Smooth muscle cell (in vitro differentiated cells): ENCODE measurements around the gene RPL15. TPM values are rescaled to one million over a fixed set of nuclear protein-coding genes. Genes with fewer than 3 reads are reported as not detected.

Source experiments
- DNase-seq: peaks from one replicate; lab custom pipeline; 2025; ENCODE audit not compliant: unreplicated experiment; lab: John Stamatoyannopoulos, UW
- H2AFZ ChIP-seq: fragments of 200-600 bp; sonication (generic); 2 replicates; pipeline ENCODE4 v1.6.0; 2016; ENCODE audit warnings: antibody characterized with exemption, low read depth, mild to moderate bottlenecking
- H3F3A ChIP-seq: fragments of 200-600 bp; sonication (generic); 2 replicates; pipeline ENCODE4 v1.6.0; 2017; ENCODE audit warnings: antibody characterized with exemption, low read depth
- H3K27ac ChIP-seq: fragments of 200-600 bp; sonication (generic); 2 replicates; pipeline ENCODE4 v1.5.1; 2016; ENCODE audit warnings: low read depth, mild to moderate bottlenecking
- H3K27me3 ChIP-seq: fragments of 200-600 bp; sonication (generic); 2 replicates; pipeline ENCODE4 v1.6.1; 2016; ENCODE audit warnings: low read depth, mild to moderate bottlenecking
- H3K36me3 ChIP-seq: fragments of 200-600 bp; sonication (generic); 2 replicates; pipeline ENCODE4 v1.5.1; 2016; ENCODE audit warnings: low read depth
- H3K4me1 ChIP-seq: fragments of 200-600 bp; sonication (generic); 2 replicates; pipeline ENCODE4 v1.5.1; 2016; ENCODE audit warnings: low read depth
- H3K4me2 ChIP-seq: fragments of 200-600 bp; sonication (generic); 2 replicates; pipeline ENCODE4 v1.6.0; 2016; ENCODE audit warnings: mild to moderate bottlenecking
- H3K4me3 ChIP-seq: fragments of 200-600 bp; sonication (generic); 2 replicates; pipeline ENCODE4 v1.5.1; 2016; ENCODE audit warnings: mild to moderate bottlenecking
- H3K79me2 ChIP-seq: fragments of 200-600 bp; sonication (generic); 2 replicates; pipeline ENCODE4 v1.6.0; 2016; ENCODE audit warnings: low read depth, mild to moderate bottlenecking
- H3K9ac ChIP-seq: fragments of 200-600 bp; sonication (generic); 2 replicates; pipeline ENCODE4 v1.6.0; 2016; ENCODE audit warnings: low read depth
- H3K9me3 ChIP-seq: fragments of 200-600 bp; sonication (generic); replicated peaks from 2 replicates; pipeline ENCODE4 v1.5.1; 2016; ENCODE audit warnings: low read depth
- H4K20me1 ChIP-seq: fragments of 200-600 bp; sonication (generic); 2 replicates; pipeline ENCODE4 v1.6.0; 2016; ENCODE audit warnings: low read depth
- CTCF ChIP-seq: fragments of 200-600 bp; sonication (generic); IDR thresholded peaks from 2 replicates; pipeline ENCODE4 v1.5.1; 2017; ENCODE audit warnings: borderline replicate concordance, mild to moderate bottlenecking, antibody characterized with exemption; ENCODE audit not compliant: insufficient read depth, poor library complexity, severe bottlenecking
- WGBS: methylation state at CpG from one replicate; pipeline ENCODE4 v1.1.7; 2016; ENCODE audit warnings: low lambda C conversion rate; 5-methylcytosine and 5-hydroxymethylcytosine counted together
- polyA plus RNA-seq: library from polyadenylated mRNA; unstranded; fragments of >200 nt; fragmentation: Nextera tagmentation; extraction: Ambion mirVana; gene quantifications from 2 replicates; pipeline ENCODE4 v1.2.1, GENCODE V29; 2016
- total RNA-seq: library from RNA; depleted of rRNA; stranded (reverse); fragments of >200 nt; gene quantifications from 2 replicates; pipeline ENCODE4 v1.2.3, GENCODE V29; 2014

The RPL15 gene
- total and polyA plus RNA-seq, 2 experiments from 2014 or later = 1,471 to 2,505 TPM

GRCh38 chr3:23960649-23961048, 43.7 kb downstream of the RPL15 start:
- H3F3A ChIP-seq = peaks cover 8% of the 10 kb centered on the region
- H3K27ac ChIP-seq = peak overlapping the region; percentile 67
- H3K4me3 ChIP-seq = no peak overlapping the region
- H3K79me2 ChIP-seq = peaks cover 9% of the 10 kb centered on the region
- no peaks in the 10 kb centered on the region for H3K36me3 ChIP-seq
- peaks cover 65% of the 10 kb centered on the region for H4K20me1 ChIP-seq
- no peak overlapping the region for H3K9ac ChIP-seq
- H3K27me3 ChIP-seq = no peaks in the 10 kb centered on the region
- no peak overlapping the region for H2AFZ ChIP-seq
- WGBS = 69% methylated on average over 1 of the region's 1 CpG
- no peak for TF ChIP-seq CTCF
- no peaks in the 10 kb centered on the region for H3K9me3 ChIP-seq
- no peaks in the 10 kb centered on the region for H3K4me1 ChIP-seq
- no peak for DNase-seq
- H3K4me2 ChIP-seq = no peak overlapping the region

GRCh38 chr3:23961066-23961465, 44.1 kb downstream of the RPL15 start:
- H3K27ac ChIP-seq = peak overlapping the region; percentile 67
- 100% methylated on average over 1 of the region's 1 CpG for WGBS
- H3K27me3 ChIP-seq = no peaks in the 10 kb centered on the region
- no peak overlapping the region for H3K4me3 ChIP-seq
- peaks cover 9% of the 10 kb centered on the region for H3K79me2 ChIP-seq
- H2AFZ ChIP-seq = no peak overlapping the region
- no peak for TF ChIP-seq CTCF
- no peaks in the 10 kb centered on the region for H3K9me3 ChIP-seq
- peaks cover 8% of the 10 kb centered on the region for H3F3A ChIP-seq
- H3K4me1 ChIP-seq = no peaks in the 10 kb centered on the region
- no peak overlapping the region for H3K4me2 ChIP-seq
- no peak overlapping the region for H3K9ac ChIP-seq
- H4K20me1 ChIP-seq = peaks cover 61% of the 10 kb centered on the region
- no peaks in the 10 kb centered on the region for H3K36me3 ChIP-seq
- DNase-seq = no peak

- Histone ChIP-seq H3K27me3 (no peaks in the 10 kb centered on the region), H3K36me3 (no peaks in the 10 kb centered on the region), H3K4me2 (no peak overlapping the region), H3K9me3 (no peaks in the 10 kb centered on the region), H2AFZ (no peak overlapping the region), H3K4me1 (no peaks in the 10 kb centered on the region), H3K9ac (no peak overlapping the region), H3K79me2 (peaks cover 2% of the 10 kb centered on the region), H3K4me3 (no peak overlapping the region), H3F3A (peaks cover 8% of the 10 kb centered on the region), H3K27ac (no peak overlapping the region), H4K20me1 (peaks cover 61% of the 10 kb centered on the region)
- WGBS = 97% methylated on average over 5 of the region's 5 CpGs
- no peak for TF ChIP-seq CTCF
- no peak for DNase-seq
Observed at GRCh38 chr3:23961913-23962312, 45.0 kb downstream of the RPL15 start.

GRCh38 chr3:23964537-23965235, 47.8 kb downstream of the RPL15 start:
- TF ChIP-seq CTCF = no peak
- Histone ChIP-seq H3K4me3 (no peak overlapping the region), H3K9ac (no peak overlapping the region), H3K9me3 (no peaks in the 10 kb centered on the region), H3K27ac (no peak overlapping the region), H4K20me1 (peaks cover 49% of the 10 kb centered on the region), H3F3A (peaks cover 8% of the 10 kb centered on the region), H3K4me1 (no peaks in the 10 kb centered on the region), H3K79me2 (no peaks in the 10 kb centered on the region), H3K36me3 (no peaks in the 10 kb centered on the region), H3K4me2 (no peak overlapping the region), H2AFZ (no peak overlapping the region), H3K27me3 (no peaks in the 10 kb centered on the region)
- no peak for DNase-seq
- WGBS = 90% methylated on average over 3 of the region's 3 CpGs
